Right renal pelvis (tissue), 4 donors: Measurements from ENCODE around the gene AQP1. TPM values are rescaled to one million over a fixed set of nuclear protein-coding genes. Genes with fewer than 3 reads are reported as not detected.

Experiments used
- DNase-seq, 4 donors: peaks; one replicate each; pipeline ENCODE4 v3.0.0-alpha.2; 2013; ENCODE audit warnings: low read depth in 4 of 4, low spot score in 3 of 4, missing footprints in 1 of 4
- polyA plus RNA-seq, 4 donors: library from polyadenylated mRNA; unstranded; fragments of 120-200 nt; gene quantifications; one replicate each; pipeline ENCODE4 v1.2.1, GENCODE V29; 2013; ENCODE audit not compliant: insufficient read length in 4 of 4

The AQP1 gene
- polyA plus RNA-seq, 4 donors, result 173 to 238 (median 213) TPM

- DNase-seq, result no peak
These were observed 6.3 kb upstream of the AQP1 start for GRCh38 chr7:30905078-30906012.

DNA sequence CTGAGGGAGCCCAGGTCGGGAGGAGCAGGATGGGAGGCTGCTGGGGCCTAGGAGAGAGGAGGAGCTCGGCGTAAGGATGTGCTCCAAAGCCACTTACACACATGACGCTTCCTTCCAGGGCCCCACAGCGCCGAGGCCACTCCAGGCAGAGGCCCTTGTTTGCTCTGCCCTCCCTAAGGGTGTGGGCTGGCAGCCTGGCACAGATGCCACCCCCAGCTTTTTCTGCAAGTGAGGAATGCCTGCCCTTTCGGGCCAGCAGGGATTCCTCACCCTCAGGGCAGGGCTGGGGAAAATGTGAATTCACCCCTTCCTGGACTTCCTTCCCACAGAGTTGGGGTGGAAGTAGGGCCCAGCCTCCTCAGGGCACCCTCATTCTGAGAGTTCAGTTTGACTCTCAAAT lies 5.6 kb upstream of the AQP1 start:
- no peak for DNase-seq

- no peak for DNase-seq
These were observed 5.0 kb upstream of the AQP1 start for GRCh38 chr7:30906515-30907240.

- no peak for DNase-seq
These were observed 4.0 kb upstream of the AQP1 start for GRCh38 chr7:30907527-30908267.

GRCh38 chr7:30908681-30909080 lies 3.0 kb upstream of the AQP1 start:
- no peak for DNase-seq

DNA sequence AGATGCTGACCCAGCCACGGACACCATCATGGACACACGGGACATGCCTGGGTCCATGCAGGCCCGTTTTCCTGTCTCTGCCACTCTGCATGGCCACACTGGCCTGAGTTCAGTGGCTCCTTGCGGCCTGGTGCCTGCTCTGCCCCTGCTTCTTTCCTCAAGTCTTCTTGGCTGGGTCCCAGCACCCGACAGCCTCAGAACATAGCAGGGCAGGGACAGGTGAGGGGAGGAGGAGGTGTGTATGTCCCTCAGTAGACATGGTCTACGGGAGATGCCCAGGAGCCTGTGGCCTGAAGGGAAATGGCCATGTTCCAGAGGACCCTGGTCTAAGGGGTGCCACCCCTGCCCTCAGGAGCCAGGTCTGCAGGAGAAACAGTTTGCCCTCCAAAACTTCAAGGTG lies 2.2 kb upstream of the AQP1 start:
- DNase-seq, result no peak

GRCh38 chr7:30910411-30911073 lies 1.1 kb upstream of the AQP1 start:
- DNase-seq, result no peak

- no peak for DNase-seq
These were observed 520 bp upstream of the AQP1 start for GRCh38 chr7:30911133-30911532.

DNA sequence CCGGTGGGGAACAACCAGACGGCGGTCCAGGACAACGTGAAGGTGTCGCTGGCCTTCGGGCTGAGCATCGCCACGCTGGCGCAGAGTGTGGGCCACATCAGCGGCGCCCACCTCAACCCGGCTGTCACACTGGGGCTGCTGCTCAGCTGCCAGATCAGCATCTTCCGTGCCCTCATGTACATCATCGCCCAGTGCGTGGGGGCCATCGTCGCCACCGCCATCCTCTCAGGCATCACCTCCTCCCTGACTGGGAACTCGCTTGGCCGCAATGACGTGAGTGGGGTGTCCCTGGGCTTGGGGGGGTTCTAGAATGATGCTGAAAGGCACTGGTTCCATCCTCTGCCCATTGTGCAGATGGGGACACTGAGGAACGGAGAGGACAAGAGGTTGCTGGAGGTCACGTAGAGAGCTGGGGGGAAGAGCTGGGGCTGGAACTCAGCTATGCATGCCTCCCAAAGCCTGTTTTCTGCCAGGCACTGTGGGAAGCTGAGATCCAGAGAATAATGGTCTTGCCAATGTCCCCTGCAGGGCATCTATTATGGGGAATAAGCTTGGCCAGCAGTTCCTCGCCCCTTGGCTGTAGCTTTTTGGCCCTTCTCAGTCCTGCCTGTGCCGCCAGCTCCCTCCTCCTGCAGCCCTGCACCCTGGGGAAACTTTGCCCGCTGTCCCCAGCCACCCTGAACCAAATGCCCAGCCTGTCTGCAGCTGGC lies 523 bp downstream of the AQP1 start:
- no peak for DNase-seq

- DNase-seq, result no peak
These were observed 1.0 kb downstream of the AQP1 start for GRCh38 chr7:30912731-30912985.

- DNase-seq, result no peak
These were observed 1.5 kb downstream of the AQP1 start for GRCh38 chr7:30912986-30913811.

GRCh38 chr7:30913821-30914515 lies 2.3 kb downstream of the AQP1 start:
- no peak for DNase-seq

- DNase-seq, result no peak
These were observed 2.9 kb downstream of the AQP1 start for GRCh38 chr7:30914596-30914995.

DNA sequence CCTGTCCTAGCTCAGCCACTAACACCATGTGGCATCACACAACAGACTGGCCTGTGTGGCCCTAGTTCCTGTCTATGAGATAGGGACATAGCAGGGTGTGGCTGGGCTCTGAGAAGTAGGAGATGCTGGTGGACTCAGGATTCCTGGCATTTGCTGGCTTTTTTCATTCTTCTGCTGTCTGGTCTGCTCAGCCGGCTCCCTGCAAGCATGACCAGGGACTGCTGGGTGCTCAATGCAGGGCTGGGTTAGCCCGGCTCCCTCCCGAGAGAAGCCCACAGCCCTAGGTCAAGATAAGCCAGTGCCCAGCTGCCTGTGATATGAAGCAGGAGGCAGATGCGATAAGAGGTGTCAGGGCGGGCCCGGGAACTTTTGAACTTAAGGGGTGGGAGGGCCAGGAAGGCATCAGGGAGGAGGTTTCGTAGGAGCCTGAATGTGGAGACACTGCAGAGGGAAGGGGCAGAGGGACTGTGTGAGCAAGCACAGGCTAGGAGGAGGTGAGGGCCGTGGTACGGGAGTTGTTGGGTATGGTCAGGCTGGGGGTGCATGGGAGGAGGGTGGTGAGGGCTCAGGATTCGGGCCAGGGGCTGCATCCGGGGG lies 3.5 kb downstream of the AQP1 start:
- no peak for DNase-seq

DNA sequence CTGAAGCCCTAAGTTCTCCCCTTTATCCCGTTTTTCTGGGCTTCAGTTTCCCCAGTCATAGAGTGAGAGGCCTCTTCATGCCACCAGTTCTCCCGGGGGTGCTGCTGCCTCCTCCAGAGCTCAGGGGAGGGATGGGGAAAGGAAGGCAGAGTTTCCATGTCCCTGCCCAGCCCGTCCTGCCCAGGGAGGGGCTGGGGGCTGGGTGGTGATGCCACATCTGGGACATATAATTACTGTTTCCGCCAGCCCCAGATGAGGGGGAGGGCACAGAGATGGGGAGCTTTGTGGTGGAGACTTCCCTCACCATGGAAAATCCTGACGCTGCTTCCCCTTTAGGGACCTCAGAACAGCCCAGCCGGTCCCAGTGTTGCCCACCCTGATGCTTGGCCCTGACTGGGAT lies 4.1 kb downstream of the AQP1 start:
- DNase-seq, result no peak

GRCh38 chr7:30916255-30916654 lies 4.6 kb downstream of the AQP1 start:
- no peak for DNase-seq

GRCh38 chr7:30916767-30917166 lies 5.1 kb downstream of the AQP1 start:
- no peak for DNase-seq

GRCh38 chr7:30917216-30917893 lies 5.7 kb downstream of the AQP1 start:
- no peak for DNase-seq
